Activated naive CD8-positive, alpha-beta T cell (primary cell): ENCODE data around the gene NCKAP5.

ENCODE experiments used
- H3K27ac Mint-ChIP-seq: one replicate; pipeline ENCODE4 v1.8.0; 2021; ENCODE audit warnings: mixed read lengths
- H3K27me3 Mint-ChIP-seq: one replicate; pipeline ENCODE4 v1.8.0; 2021; ENCODE audit warnings: mixed read lengths
- H3K36me3 Mint-ChIP-seq: one replicate; pipeline ENCODE4 v1.8.0; 2021; ENCODE audit warnings: mixed read lengths
- H3K4me1 Mint-ChIP-seq: one replicate; pipeline ENCODE4 v1.8.0; 2021; ENCODE audit warnings: low read depth, mixed read lengths
- H3K4me3 Mint-ChIP-seq: one replicate; pipeline ENCODE4 v1.8.0; 2021; ENCODE audit warnings: mild to moderate bottlenecking, mixed read lengths
- H3K9me3 Mint-ChIP-seq: one replicate; pipeline ENCODE4 v1.8.0; 2021; ENCODE audit warnings: low read depth, mixed read lengths

Gene NCKAP5

GRCh38 chr2:133252780-133253355 is 315.4 kb downstream of the NCKAP5 start:
- H3K4me1 Mint-ChIP-seq, result no peaks in the 10 kb centered on the region
- no peaks in the 10 kb centered on the region for H3K9me3 Mint-ChIP-seq
- H3K27ac Mint-ChIP-seq, result no peak overlapping the region
- H3K27me3 Mint-ChIP-seq, result no peaks in the 10 kb centered on the region
- no peaks in the 10 kb centered on the region for H3K36me3 Mint-ChIP-seq
- H3K4me3 Mint-ChIP-seq, result no peak overlapping the region

GRCh38 chr2:133249362-133249761 is 318.9 kb downstream of the NCKAP5 start:
- H3K4me1 Mint-ChIP-seq, result no peaks in the 10 kb centered on the region
- no peaks in the 10 kb centered on the region for H3K36me3 Mint-ChIP-seq
- H3K27me3 Mint-ChIP-seq, result no peaks in the 10 kb centered on the region
- no peaks in the 10 kb centered on the region for H3K9me3 Mint-ChIP-seq
- H3K27ac Mint-ChIP-seq, result no peak overlapping the region
- H3K4me3 Mint-ChIP-seq, result no peak overlapping the region

- Mint-ChIP-seq H3K4me3 (no peak overlapping the region), H3K36me3 (no peaks in the 10 kb centered on the region), H3K4me1 (no peaks in the 10 kb centered on the region), H3K27me3 (no peaks in the 10 kb centered on the region), H3K27ac (no peak overlapping the region), H3K9me3 (no peaks in the 10 kb centered on the region)
These were observed 320.0 kb downstream of the NCKAP5 start for GRCh38 chr2:133248264-133248663.

GRCh38 chr2:133247631-133248030 is 320.6 kb downstream of the NCKAP5 start:
- no peaks in the 10 kb centered on the region for H3K9me3 Mint-ChIP-seq
- no peak overlapping the region for H3K4me3 Mint-ChIP-seq
- no peak overlapping the region for H3K27ac Mint-ChIP-seq
- no peaks in the 10 kb centered on the region for H3K4me1 Mint-ChIP-seq
- no peaks in the 10 kb centered on the region for H3K27me3 Mint-ChIP-seq
- H3K36me3 Mint-ChIP-seq, result no peaks in the 10 kb centered on the region

GRCh38 chr2:133241224-133241571 is 327.1 kb downstream of the NCKAP5 start:
- H3K27ac Mint-ChIP-seq, result no peak overlapping the region
- H3K9me3 Mint-ChIP-seq, result no peaks in the 10 kb centered on the region
- H3K27me3 Mint-ChIP-seq, result no peaks in the 10 kb centered on the region
- no peak overlapping the region for H3K4me3 Mint-ChIP-seq
- no peaks in the 10 kb centered on the region for H3K4me1 Mint-ChIP-seq
- H3K36me3 Mint-ChIP-seq, result no peaks in the 10 kb centered on the region

- Mint-ChIP-seq H3K4me1 (no peaks in the 10 kb centered on the region), H3K4me3 (no peak overlapping the region), H3K27ac (no peak overlapping the region), H3K36me3 (no peaks in the 10 kb centered on the region), H3K27me3 (no peaks in the 10 kb centered on the region), H3K9me3 (no peaks in the 10 kb centered on the region)
These were observed 327.6 kb downstream of the NCKAP5 start for GRCh38 chr2:133240491-133241223.

- Mint-ChIP-seq H3K36me3 (no peaks in the 10 kb centered on the region), H3K4me3 (no peak overlapping the region), H3K27me3 (peaks cover 2% of the 10 kb centered on the region), H3K27ac (no peak overlapping the region), H3K9me3 (no peaks in the 10 kb centered on the region), H3K4me1 (no peaks in the 10 kb centered on the region)
These were observed 332.3 kb downstream of the NCKAP5 start for GRCh38 chr2:133235968-133236367.

GRCh38 chr2:133232556-133232955 is 335.7 kb downstream of the NCKAP5 start:
- H3K27me3 Mint-ChIP-seq, result peaks cover 2% of the 10 kb centered on the region
- H3K36me3 Mint-ChIP-seq, result no peaks in the 10 kb centered on the region
- H3K4me1 Mint-ChIP-seq, result no peaks in the 10 kb centered on the region
- no peak overlapping the region for H3K4me3 Mint-ChIP-seq
- H3K27ac Mint-ChIP-seq, result no peak overlapping the region
- peaks cover 5% of the 10 kb centered on the region for H3K9me3 Mint-ChIP-seq

GRCh38 chr2:133231264-133231663 is 337.0 kb downstream of the NCKAP5 start:
- peaks cover 2% of the 10 kb centered on the region for H3K27me3 Mint-ChIP-seq
- H3K4me3 Mint-ChIP-seq, result no peak overlapping the region
- no peaks in the 10 kb centered on the region for H3K4me1 Mint-ChIP-seq
- H3K36me3 Mint-ChIP-seq, result no peaks in the 10 kb centered on the region
- H3K9me3 Mint-ChIP-seq, result peaks cover 5% of the 10 kb centered on the region
- no peak overlapping the region for H3K27ac Mint-ChIP-seq

GRCh38 chr2:133229974-133230373 is 338.3 kb downstream of the NCKAP5 start:
- Mint-ChIP-seq H3K27me3 (peaks cover 2% of the 10 kb centered on the region), H3K4me3 (no peak overlapping the region), H3K9me3 (peaks cover 5% of the 10 kb centered on the region), H3K27ac (no peak overlapping the region), H3K36me3 (no peaks in the 10 kb centered on the region), H3K4me1 (no peaks in the 10 kb centered on the region)

GRCh38 chr2:133223226-133223625 is 345.0 kb downstream of the NCKAP5 start:
- Mint-ChIP-seq H3K4me3 (no peak overlapping the region), H3K36me3 (no peaks in the 10 kb centered on the region), H3K27me3 (no peaks in the 10 kb centered on the region), H3K27ac (no peak overlapping the region), H3K4me1 (no peaks in the 10 kb centered on the region), H3K9me3 (peaks cover under 1% of the 10 kb centered on the region)

GRCh38 chr2:133221398-133221797 is 346.9 kb downstream of the NCKAP5 start:
- Mint-ChIP-seq H3K4me3 (no peak overlapping the region), H3K4me1 (no peaks in the 10 kb centered on the region), H3K27ac (no peak overlapping the region), H3K36me3 (no peaks in the 10 kb centered on the region), H3K27me3 (no peaks in the 10 kb centered on the region), H3K9me3 (no peaks in the 10 kb centered on the region)

- Mint-ChIP-seq H3K27me3 (no peaks in the 10 kb centered on the region), H3K36me3 (no peaks in the 10 kb centered on the region), H3K27ac (no peak overlapping the region), H3K9me3 (peaks cover 6% of the 10 kb centered on the region), H3K4me1 (no peaks in the 10 kb centered on the region), H3K4me3 (no peak overlapping the region)
These were observed 350.1 kb downstream of the NCKAP5 start for GRCh38 chr2:133218204-133218603.

- Mint-ChIP-seq H3K9me3 (peaks cover 13% of the 10 kb centered on the region), H3K4me1 (no peaks in the 10 kb centered on the region), H3K4me3 (no peak overlapping the region), H3K36me3 (no peaks in the 10 kb centered on the region), H3K27ac (no peak overlapping the region), H3K27me3 (no peaks in the 10 kb centered on the region)
These were observed 352.8 kb downstream of the NCKAP5 start for GRCh38 chr2:133215477-133215876.

GRCh38 chr2:133213651-133214050 is 354.6 kb downstream of the NCKAP5 start:
- no peak overlapping the region for H3K4me3 Mint-ChIP-seq

GRCh38 chr2:133209325-133209724 is 358.9 kb downstream of the NCKAP5 start:
- Mint-ChIP-seq H3K4me3 (no peak overlapping the region), H3K4me1 (no peaks in the 10 kb centered on the region), H3K27me3 (no peaks in the 10 kb centered on the region), H3K9me3 (peaks cover 7% of the 10 kb centered on the region), H3K27ac (no peak overlapping the region), H3K36me3 (no peaks in the 10 kb centered on the region)

More at GRCh38 chr2:133213651-133214050, 354.6 kb downstream of the NCKAP5 start:
- H3K4me1 Mint-ChIP-seq, result no peaks in the 10 kb centered on the region
- peaks cover 13% of the 10 kb centered on the region for H3K9me3 Mint-ChIP-seq
- no peaks in the 10 kb centered on the region for H3K27me3 Mint-ChIP-seq
- no peak overlapping the region for H3K27ac Mint-ChIP-seq
- H3K36me3 Mint-ChIP-seq, result no peaks in the 10 kb centered on the region
